Hepatocyte (in vitro differentiated cells): ENCODE measurements around the gene ABHD17A. TPM values are rescaled to one million over a fixed set of nuclear protein-coding genes. Genes with fewer than 3 reads are reported as not detected.

Experiments
- DNase-seq: peaks from one replicate; pipeline ENCODE4 v3.0.0-alpha.2; 2016; ENCODE audit warnings: low spot score
- H2AFZ ChIP-seq: fragments of 200-600 bp; sonication (generic); 2 replicates; pipeline ENCODE4 v1.6.0; 2016; ENCODE audit warnings: antibody characterized with exemption, mild to moderate bottlenecking
- H3K27ac ChIP-seq: fragments of 200-600 bp; sonication (generic); 2 replicates; pipeline ENCODE4 v1.5.1; 2016; ENCODE audit warnings: mild to moderate bottlenecking
- H3K27me3 ChIP-seq: fragments of 200-600 bp; sonication (generic); 2 replicates; pipeline ENCODE4 v1.6.1; 2016
- H3K36me3 ChIP-seq: fragments of 200-600 bp; sonication (generic); replicated peaks from 2 replicates; pipeline ENCODE4 v1.5.1; 2016; ENCODE audit warnings: low read depth; ENCODE audit not compliant: insufficient read depth
- H3K4me1 ChIP-seq: fragments of 200-600 bp; sonication (generic); 2 replicates; pipeline ENCODE4 v1.5.1; 2016; ENCODE audit warnings: mild to moderate bottlenecking, moderate library complexity; ENCODE audit not compliant: insufficient read depth
- H3K4me2 ChIP-seq: fragments of 200-600 bp; sonication (generic); 2 replicates; pipeline ENCODE4 v1.6.0; 2016
- H3K4me3 ChIP-seq: fragments of 200-600 bp; sonication (generic); 2 replicates; pipeline ENCODE4 v1.5.1; 2016; ENCODE audit warnings: mild to moderate bottlenecking
- H3K79me2 ChIP-seq: fragments of 200-600 bp; sonication (generic); 2 replicates; pipeline ENCODE4 v1.6.0; 2017; ENCODE audit warnings: mild to moderate bottlenecking
- H3K9me2 ChIP-seq: fragments of 200-600 bp; sonication (generic); replicated peaks from 2 replicates; pipeline ENCODE4 v1.6.0; 2017; ENCODE audit warnings: mild to moderate bottlenecking; ENCODE audit not compliant: insufficient read depth
- H3K9me3 ChIP-seq: fragments of 200-600 bp; sonication (generic); 2 replicates; pipeline ENCODE4 v1.5.1; 2016; ENCODE audit warnings: low read depth, mild to moderate bottlenecking
- H4K20me1 ChIP-seq: fragments of 200-600 bp; sonication (generic); 2 replicates; pipeline ENCODE4 v1.6.0; 2016; ENCODE audit warnings: mild to moderate bottlenecking; ENCODE audit not compliant: insufficient read depth, poor library complexity, severe bottlenecking
- CTCF ChIP-seq: fragments of 200-600 bp; sonication (generic); IDR thresholded peaks from 2 replicates; pipeline ENCODE4 v1.5.1; 2016; ENCODE audit warnings: antibody characterized with exemption, mild to moderate bottlenecking; ENCODE audit not compliant: poor library complexity
- EZH2 ChIP-seq: fragments of 200-600 bp; sonication (generic); IDR thresholded peaks from 2 replicates; pipeline ENCODE4 v1.6.1; 2016; ENCODE audit warnings: antibody characterized with exemption, mild to moderate bottlenecking, borderline replicate concordance
- EZH2phosphoT487 ChIP-seq: fragments of 200-600 bp; sonication (generic); IDR thresholded peaks from one replicate; pipeline ENCODE4 v1.6.1; 2018; ENCODE audit warnings: antibody characterized with exemption, mild to moderate bottlenecking, low read depth, moderate library complexity; ENCODE audit not compliant: unreplicated experiment, severe bottlenecking
- WGBS: methylation state at CpG from one replicate; pipeline ENCODE4 v1.1.6; 2016; ENCODE audit warnings: low lambda C conversion rate; ENCODE audit errors: missing lambda C conversion rate; 5-methylcytosine and 5-hydroxymethylcytosine counted together
- polyA plus RNA-seq: library from polyadenylated mRNA; unstranded; fragments of >200 nt; fragmentation: Nextera tagmentation; extraction: Ambion mirVana; gene quantifications from 2 replicates; pipeline ENCODE4 v1.2.1, GENCODE V29; 2016
- total RNA-seq: library from RNA; depleted of rRNA; stranded (reverse); fragments of >200 nt; gene quantifications from 2 replicates; pipeline ENCODE4 v1.2.3, GENCODE V29; 2014

Gene ABHD17A
- total and polyA plus RNA-seq, 2 experiments from 2014 or later, result 62.5 to 102 TPM

- no peaks in the 10 kb centered on the region for H3K36me3 ChIP-seq
- no peaks in the 10 kb centered on the region for H3K9me2 ChIP-seq
- H3K9me3 ChIP-seq, result no peaks in the 10 kb centered on the region
- peaks cover 42% of the 10 kb centered on the region for H3K79me2 ChIP-seq
- TF ChIP-seq EZH2, result no peak
- TF ChIP-seq CTCF, result no peak
- no peak for TF ChIP-seq EZH2phosphoT487
- peaks cover 14% of the 10 kb centered on the region for H3K4me1 ChIP-seq
- WGBS, result 37% methylated on average over 6 of the region's 8 CpGs
- peak overlapping the region; percentile 76 for H3K27ac ChIP-seq
- DNase-seq, result no peak
- no peak overlapping the region for H2AFZ ChIP-seq
- no peak overlapping the region for H3K4me3 ChIP-seq
- peaks cover 23% of the 10 kb centered on the region for H4K20me1 ChIP-seq
- H3K27me3 ChIP-seq, result no peaks in the 10 kb centered on the region
- H3K4me2 ChIP-seq, result peak overlapping the region; percentile 66
Observed at GRCh38 chr19:1904860-1905109, 19.5 kb upstream of the ABHD17A start.

GRCh38 chr19:1902923-1903322 is 17.6 kb upstream of the ABHD17A start:
- H3K36me3 ChIP-seq, result no peaks in the 10 kb centered on the region
- no peaks in the 10 kb centered on the region for H3K27me3 ChIP-seq
- H3K79me2 ChIP-seq, result peaks cover 24% of the 10 kb centered on the region
- 83% methylated on average over 6 of the region's 6 CpGs for WGBS
- DNase-seq, result no peak
- no peak overlapping the region for H3K27ac ChIP-seq
- H3K9me2 ChIP-seq, result no peaks in the 10 kb centered on the region
- H2AFZ ChIP-seq, result no peak overlapping the region
- TF ChIP-seq EZH2, result no peak
- peaks cover 5% of the 10 kb centered on the region for H4K20me1 ChIP-seq
- H3K4me1 ChIP-seq, result peaks cover 12% of the 10 kb centered on the region
- H3K9me3 ChIP-seq, result no peaks in the 10 kb centered on the region
- H3K4me3 ChIP-seq, result no peak overlapping the region
- no peak overlapping the region for H3K4me2 ChIP-seq

GRCh38 chr19:1901940-1902404 is 16.7 kb upstream of the ABHD17A start:
- no peak overlapping the region for H3K4me2 ChIP-seq
- H3K79me2 ChIP-seq, result peaks cover 14% of the 10 kb centered on the region
- no peaks in the 10 kb centered on the region for H3K27me3 ChIP-seq
- TF ChIP-seq EZH2phosphoT487 (no peak), EZH2 (no peak), CTCF (no peak)
- 85% methylated on average over 16 of the region's 16 CpGs for WGBS
- H3K4me1 ChIP-seq, result peaks cover 9% of the 10 kb centered on the region
- no peak overlapping the region for H3K4me3 ChIP-seq
- no peaks in the 10 kb centered on the region for H3K36me3 ChIP-seq
- no peaks in the 10 kb centered on the region for H3K9me2 ChIP-seq
- no peak overlapping the region for H3K27ac ChIP-seq
- H2AFZ ChIP-seq, result no peak overlapping the region
- no peaks in the 10 kb centered on the region for H3K9me3 ChIP-seq
- H4K20me1 ChIP-seq, result no peaks in the 10 kb centered on the region
- no peak for DNase-seq

- Histone ChIP-seq H3K27me3 (no peaks in the 10 kb centered on the region), H3K27ac (no peak overlapping the region), H3K9me3 (no peaks in the 10 kb centered on the region), H3K4me2 (no peak overlapping the region), H3K79me2 (no peaks in the 10 kb centered on the region), H4K20me1 (no peaks in the 10 kb centered on the region), H3K36me3 (no peaks in the 10 kb centered on the region), H3K4me3 (no peak overlapping the region), H3K9me2 (no peaks in the 10 kb centered on the region), H2AFZ (no peak overlapping the region), H3K4me1 (no peaks in the 10 kb centered on the region)
- DNase-seq, result no peak
- WGBS, result 90% methylated on average over 13 of the region's 13 CpGs
- no peak for TF ChIP-seq EZH2
- TF ChIP-seq EZH2phosphoT487, result no peak
- no peak for TF ChIP-seq CTCF
Observed at GRCh38 chr19:1896508-1896907, 11.2 kb upstream of the ABHD17A start.
